ENCODE results near the gene NAALADL1. TPM values are rescaled to one million over a fixed set of nuclear protein-coding genes. Genes with fewer than 3 reads are reported as not detected.

Gene NAALADL1
- total RNA-seq (2014; rRNA removed; shearing (Covaris generic)) = not detected in 2 replicates

- DNase-seq = no peak
Observed at GRCh38 chr11:65058419-65059054, at the start of gene NAALADL1. TSS of gene NAALADL1 (minus strand) at chr11:65058553. CDS start at chr11:65058521, 32 bp downstream.

GRCh38 chr11:65107751-65108468, 49.6 kb upstream of the NAALADL1 start:
- DNase-seq = no peak
- H3K27ac ChIP-seq = no peak overlapping the region
- peaks cover 2% of the 10 kb centered on the region; the same call in 1 of the 2 replicates for H3K4me1 ChIP-seq
- no peaks in the 10 kb centered on the region for H3K27me3 ChIP-seq
- H3K9me3 ChIP-seq (replicated peaks) = no peaks in the 10 kb centered on the region
- H3K36me3 ChIP-seq = no peaks in the 10 kb centered on the region
- no peak overlapping the region for H3K4me3 ChIP-seq

More at GRCh38 chr11:65058419-65059054, at the start of gene NAALADL1:
- Histone ChIP-seq H3K4me1 (no peaks in the 10 kb centered on the region), H3K4me3 (no peak within 1 kb of the TSS), H3K36me3 (no peaks in the 10 kb centered on the region), H3K9me3 (replicated peaks) (no peaks in the 10 kb centered on the region), H3K27me3 (no peaks in the 10 kb centered on the region), H3K27ac (no peak within 1 kb of the TSS)

GRCh38 chr11:65107078-65107477, 48.7 kb upstream of the NAALADL1 start:
- Histone ChIP-seq H3K4me3 (no peak overlapping the region), H3K4me1 (peaks cover 9% of the 10 kb centered on the region; the same call in 1 of the 2 replicates), H3K27ac (no peak overlapping the region), H3K27me3 (no peaks in the 10 kb centered on the region), H3K36me3 (no peaks in the 10 kb centered on the region), H3K9me3 (replicated peaks) (no peaks in the 10 kb centered on the region)
- DNase-seq = no peak

- no peak for DNase-seq
- Histone ChIP-seq H3K9me3 (replicated peaks) (no peaks in the 10 kb centered on the region), H3K4me1 (peaks cover 12% of the 10 kb centered on the region; the same call in 1 of the 2 replicates), H3K4me3 (no peak overlapping the region), H3K36me3 (no peaks in the 10 kb centered on the region), H3K27me3 (no peaks in the 10 kb centered on the region), H3K27ac (no peak overlapping the region)
Observed at GRCh38 chr11:65104628-65105027, 46.3 kb upstream of the NAALADL1 start.

GRCh38 chr11:65103476-65103875, 45.1 kb upstream of the NAALADL1 start:
- peaks cover 12% of the 10 kb centered on the region; the same call in 1 of the 2 replicates for H3K4me1 ChIP-seq
- no peak overlapping the region for H3K27ac ChIP-seq
- DNase-seq = no peak
- no peak overlapping the region for H3K4me3 ChIP-seq
- no peaks in the 10 kb centered on the region for H3K9me3 ChIP-seq (replicated peaks)
- H3K36me3 ChIP-seq = no peaks in the 10 kb centered on the region
- no peaks in the 10 kb centered on the region for H3K27me3 ChIP-seq

- Histone ChIP-seq H3K4me3 (no peak overlapping the region), H3K36me3 (no peaks in the 10 kb centered on the region), H3K4me1 (peaks cover 12% of the 10 kb centered on the region; the same call in 1 of the 2 replicates), H3K27me3 (no peaks in the 10 kb centered on the region), H3K9me3 (replicated peaks) (no peaks in the 10 kb centered on the region), H3K27ac (peak overlapping the region; percentile 50)
- DNase-seq = peak in 1 of 2 experiments; percentile 50
Observed at GRCh38 chr11:65102142-65103095, 44.1 kb upstream of the NAALADL1 start.

- H3K4me1 ChIP-seq = peaks cover 12% of the 10 kb centered on the region
- no peaks in the 10 kb centered on the region for H3K9me3 ChIP-seq (replicated peaks)
- no peaks in the 10 kb centered on the region for H3K36me3 ChIP-seq
- H3K27ac ChIP-seq = no peak overlapping the region
- H3K27me3 ChIP-seq = no peaks in the 10 kb centered on the region
- H3K4me3 ChIP-seq = no peak overlapping the region
- DNase-seq = no peak
Observed at GRCh38 chr11:65100674-65101350, 42.5 kb upstream of the NAALADL1 start.

GRCh38 chr11:65096926-65097325, 38.6 kb upstream of the NAALADL1 start:
- Histone ChIP-seq H3K4me1 (peaks cover 6% of the 10 kb centered on the region), H3K36me3 (no peaks in the 10 kb centered on the region), H3K27me3 (no peaks in the 10 kb centered on the region), H3K9me3 (replicated peaks) (no peaks in the 10 kb centered on the region), H3K27ac (no peak overlapping the region), H3K4me3 (peak overlapping the region; percentile 99)
- no peak for DNase-seq

- no peaks in the 10 kb centered on the region for H3K36me3 ChIP-seq
- H3K9me3 ChIP-seq (replicated peaks) = no peaks in the 10 kb centered on the region
- peak; percentile 89 to 93 for DNase-seq
- H3K27ac ChIP-seq = peak within 1 kb of the TSS; percentile 80
- H3K4me3 ChIP-seq = peak within 1 kb of the TSS; percentile 99
- no peaks in the 10 kb centered on the region for H3K27me3 ChIP-seq
- H3K4me1 ChIP-seq = peaks cover 3% of the 10 kb centered on the region
Observed at GRCh38 chr11:65095974-65096806, 37.8 kb upstream of the NAALADL1 start, which contains the start of gene VPS51. TSS of gene VPS51 (plus strand) at chr11:65096214. CDS start at chr11:65096251, 37 bp downstream.

GRCh38 chr11:65095427-65095826, 37.1 kb upstream of the NAALADL1 start:
- Histone ChIP-seq H3K4me1 (peaks cover 2% of the 10 kb centered on the region; the same call in 1 of the 2 replicates), H3K27ac (peak overlapping the region; percentile 80), H3K36me3 (no peaks in the 10 kb centered on the region), H3K9me3 (replicated peaks) (no peaks in the 10 kb centered on the region), H3K4me3 (peak overlapping the region; percentile 99), H3K27me3 (no peaks in the 10 kb centered on the region)
- DNase-seq = no peak

- Histone ChIP-seq H3K4me1 (0 out of 2 replicates have a peak, but pooled peaks cover under 1% of the 10 kb centered on the region), H3K4me3 (no peak overlapping the region), H3K27me3 (no peaks in the 10 kb centered on the region), H3K27ac (no peak overlapping the region), H3K36me3 (no peaks in the 10 kb centered on the region), H3K9me3 (replicated peaks) (no peaks in the 10 kb centered on the region)
- no peak for DNase-seq
Observed at GRCh38 chr11:65090628-65091027, 32.3 kb upstream of the NAALADL1 start.

GRCh38 chr11:65089621-65090020, 31.3 kb upstream of the NAALADL1 start:
- Histone ChIP-seq H3K27me3 (no peaks in the 10 kb centered on the region), H3K9me3 (replicated peaks) (no peaks in the 10 kb centered on the region), H3K27ac (no peak overlapping the region), H3K4me3 (no peak overlapping the region), H3K4me1 (no peaks in the 10 kb centered on the region), H3K36me3 (no peaks in the 10 kb centered on the region)
- DNase-seq = no peak

- H3K4me3 ChIP-seq = no peak overlapping the region
- no peak overlapping the region for H3K27ac ChIP-seq
- H3K4me1 ChIP-seq = peaks cover 1% of the 10 kb centered on the region
- peaks cover 1% of the 10 kb centered on the region; the same call in 1 of the 2 replicates for H3K36me3 ChIP-seq
- H3K27me3 ChIP-seq = no peaks in the 10 kb centered on the region
- no peak for DNase-seq
- no peaks in the 10 kb centered on the region for H3K9me3 ChIP-seq (replicated peaks)
Observed at GRCh38 chr11:65087827-65088226, 29.5 kb upstream of the NAALADL1 start.
